ENCODE data around the gene ATXN1. TPM values are rescaled to one million over a fixed set of nuclear protein-coding genes. Genes with fewer than 3 reads are reported as not detected.

ATXN1 gene
- total RNA-seq, 1 experiment from 2014 or later: 25.6 TPM

DNA sequence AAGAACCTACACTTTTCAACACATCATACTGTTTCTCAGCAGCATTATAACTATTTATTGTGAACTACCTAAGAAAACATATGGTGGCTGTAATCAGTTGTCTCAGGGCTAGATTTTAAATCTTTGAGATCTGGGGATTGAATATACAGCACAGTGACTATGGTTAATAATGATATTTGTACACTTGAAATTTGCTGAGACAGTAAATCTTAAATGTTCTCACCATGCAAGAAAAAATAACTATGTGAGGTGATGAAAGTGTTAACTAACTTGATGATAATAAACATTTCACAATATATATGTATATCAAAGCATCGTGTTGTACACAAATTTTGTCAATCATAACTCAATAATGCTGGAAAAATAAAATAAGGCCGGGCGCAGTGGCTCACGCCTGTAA, 113.8 kb downstream of the ATXN1 start:
- TF ChIP-seq, protein P1, sequence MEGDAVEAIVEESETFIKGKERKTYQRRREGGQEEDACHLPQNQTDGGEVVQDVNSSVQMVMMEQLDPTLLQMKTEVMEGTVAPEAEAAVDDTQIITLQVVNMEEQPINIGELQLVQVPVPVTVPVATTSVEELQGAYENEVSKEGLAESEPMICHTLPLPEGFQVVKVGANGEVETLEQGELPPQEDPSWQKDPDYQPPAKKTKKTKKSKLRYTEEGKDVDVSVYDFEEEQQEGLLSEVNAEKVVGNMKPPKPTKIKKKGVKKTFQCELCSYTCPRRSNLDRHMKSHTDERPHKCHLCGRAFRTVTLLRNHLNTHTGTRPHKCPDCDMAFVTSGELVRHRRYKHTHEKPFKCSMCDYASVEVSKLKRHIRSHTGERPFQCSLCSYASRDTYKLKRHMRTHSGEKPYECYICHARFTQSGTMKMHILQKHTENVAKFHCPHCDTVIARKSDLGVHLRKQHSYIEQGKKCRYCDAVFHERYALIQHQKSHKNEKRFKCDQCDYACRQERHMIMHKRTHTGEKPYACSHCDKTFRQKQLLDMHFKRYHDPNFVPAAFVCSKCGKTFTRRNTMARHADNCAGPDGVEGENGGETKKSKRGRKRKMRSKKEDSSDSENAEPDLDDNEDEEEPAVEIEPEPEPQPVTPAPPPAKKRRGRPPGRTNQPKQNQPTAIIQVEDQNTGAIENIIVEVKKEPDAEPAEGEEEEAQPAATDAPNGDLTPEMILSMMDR (conservative IDR thresholded peaks at IDR 0.05; ENCODE audit: low read depth, low read length): no peak
- TF ChIP-seq EZH2 (IDR thresholded peaks at IDR 0.05; ENCODE audit: borderline replicate concordance, low read depth, low read length, poor library complexity, severe bottlenecking): no peak
- Histone ChIP-seq H3K4me1 (ENCODE audit: insufficient read depth, low read length, poor library complexity, severe bottlenecking) (no peaks in the 10 kb centered on the region), H3K27me3 (replicated peaks; ENCODE audit: insufficient read depth, low read depth, low read length, poor library complexity) (no peaks in the 10 kb centered on the region), H3K36me3 (ENCODE audit: insufficient read depth, low read length, poor library complexity, severe bottlenecking) (no peaks in the 10 kb centered on the region), H3K4me3 (ENCODE audit: low read depth, low read length, poor library complexity, severe bottlenecking) (no peak overlapping the region), H3K27ac (ENCODE audit: low read depth, low read length, poor library complexity, severe bottlenecking) (no peak overlapping the region), H3K9me3 (ENCODE audit: low read depth, low read length, poor library complexity, severe bottlenecking) (no peaks in the 10 kb centered on the region)
- POLR2A ChIA-PET (ENCODE audit: low non-redundant PET): no interaction called here
- CTCF ChIA-PET: no interaction called here
- BruUV-seq (replicated peaks): no TSS peak
- DNase-seq (ENCODE audit: low spot score): no peak
- intact Hi-C loops (cut with micrococcal nuclease; ENCODE audit: unreplicated experiment): no loop called here

GRCh38 chr6:16644540-16645250, 116.6 kb downstream of the ATXN1 start:
- intact Hi-C loops (cut with micrococcal nuclease; ENCODE audit: unreplicated experiment): no loop called here
- TF ChIP-seq EZH2 (IDR thresholded peaks at IDR 0.05; ENCODE audit: borderline replicate concordance, low read depth, low read length, poor library complexity, severe bottlenecking): no peak
- TF ChIP-seq, protein P1 (conservative IDR thresholded peaks at IDR 0.05; ENCODE audit: low read depth, low read length): no peak
- no peaks in the 10 kb centered on the region for H3K36me3 ChIP-seq (ENCODE audit: insufficient read depth, low read length, poor library complexity, severe bottlenecking)
- CTCF ChIA-PET: no interaction called here
- H3K4me3 ChIP-seq (ENCODE audit: low read depth, low read length, poor library complexity, severe bottlenecking): no peak overlapping the region
- H3K27me3 ChIP-seq (replicated peaks; ENCODE audit: insufficient read depth, low read depth, low read length, poor library complexity): no peaks in the 10 kb centered on the region
- H3K4me1 ChIP-seq (ENCODE audit: insufficient read depth, low read length, poor library complexity, severe bottlenecking): peaks cover 4% of the 10 kb centered on the region
- BruUV-seq (replicated peaks): no TSS peak
- H3K27ac ChIP-seq (ENCODE audit: low read depth, low read length, poor library complexity, severe bottlenecking): no peak overlapping the region
- POLR2A ChIA-PET (ENCODE audit: low non-redundant PET): no interaction called here
- peaks cover 5% of the 10 kb centered on the region for H3K9me3 ChIP-seq (ENCODE audit: low read depth, low read length, poor library complexity, severe bottlenecking)
- DNase-seq (ENCODE audit: low spot score): no peak

DNA sequence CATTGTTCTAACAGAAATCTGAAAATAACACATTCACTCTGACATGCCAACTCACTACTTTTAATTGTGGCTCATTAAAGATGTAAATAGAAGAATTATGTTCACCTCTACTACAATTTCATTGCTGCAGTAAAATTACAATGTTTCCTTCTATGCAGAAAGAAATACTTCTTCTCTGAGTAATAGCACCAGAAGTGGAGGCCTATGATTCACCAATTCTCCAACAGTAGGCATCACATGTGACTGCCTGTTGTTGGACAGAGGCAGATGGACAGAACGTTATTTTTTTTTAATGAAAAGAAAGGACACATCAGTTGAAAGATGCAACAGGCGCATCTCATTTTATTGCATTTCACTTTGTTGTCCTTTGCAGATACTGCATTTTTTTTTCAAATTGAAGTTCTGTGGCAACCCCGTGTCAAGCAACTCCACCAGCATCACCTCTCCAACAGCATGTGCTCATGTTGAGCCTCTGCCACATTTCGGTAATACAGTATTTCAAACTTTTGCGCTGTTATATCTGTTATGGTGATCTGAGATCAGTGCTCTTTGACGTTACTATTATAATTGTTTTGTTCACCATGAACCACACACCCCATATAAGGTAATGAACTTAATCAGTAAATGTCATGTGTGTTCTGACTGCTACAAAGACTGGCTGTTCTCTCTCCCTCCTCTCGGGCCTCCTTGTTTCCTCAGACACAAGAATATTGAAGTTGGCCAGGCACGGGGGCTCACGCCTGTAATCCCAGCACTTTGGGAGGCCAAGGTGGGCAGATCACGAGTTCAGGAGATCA, 121.4 kb downstream of the ATXN1 start:
- POLR2A ChIA-PET (ENCODE audit: low non-redundant PET): interaction anchor here (0.5 kb wide), 1 partner anchor 17 kb away, joined by 7 read pairs; no protein-coding TSS in a partner anchor
- CTCF ChIA-PET: interaction anchor here (0.7 kb wide), 1 partner anchor 190 kb away, joined by 6 read pairs; no protein-coding TSS in a partner anchor
- intact Hi-C loops (cut with micrococcal nuclease; ENCODE audit: unreplicated experiment): no loop called here
- no peaks in the 10 kb centered on the region for H3K27me3 ChIP-seq (replicated peaks; ENCODE audit: insufficient read depth, low read depth, low read length, poor library complexity)
- BruUV-seq (replicated peaks): no TSS peak
- peaks cover 4% of the 10 kb centered on the region for H3K4me1 ChIP-seq (ENCODE audit: insufficient read depth, low read length, poor library complexity, severe bottlenecking)
- TF ChIP-seq, protein P1 (conservative IDR thresholded peaks at IDR 0.05; ENCODE audit: low read depth, low read length): no peak
- TF ChIP-seq EZH2 (IDR thresholded peaks at IDR 0.05; ENCODE audit: borderline replicate concordance, low read depth, low read length, poor library complexity, severe bottlenecking): no peak
- no peaks in the 10 kb centered on the region for H3K36me3 ChIP-seq (ENCODE audit: insufficient read depth, low read length, poor library complexity, severe bottlenecking)
- H3K27ac ChIP-seq (ENCODE audit: low read depth, low read length, poor library complexity, severe bottlenecking): no peak overlapping the region
- H3K9me3 ChIP-seq (ENCODE audit: low read depth, low read length, poor library complexity, severe bottlenecking): peaks cover 5% of the 10 kb centered on the region
- DNase-seq (ENCODE audit: low spot score): no peak
- no peak overlapping the region for H3K4me3 ChIP-seq (ENCODE audit: low read depth, low read length, poor library complexity, severe bottlenecking)
